ENCODE data around the gene DHRS9.

- TF ChIP-seq EZH2 (IDR thresholded peaks at IDR 0.05; ENCODE audit: insufficient read depth, poor library complexity, severe bottlenecking) (no peak), EZH2phosphoT487 (IDR thresholded peaks at IDR 0.05; ENCODE audit: insufficient read depth, low read depth) (no peak)
Measured at GRCh38 chr2:169073211-169073962, 4.0 kb downstream of the DHRS9 start.
